HG03575 (cell line): ENCODE data around the gene GPC6.

Experiments
- ATAC-seq: cut with Tn5 transposase; IDR thresholded peaks from one replicate; pipeline ENCODE4 v1.9.1; 2021; ENCODE audit not compliant: unreplicated experiment, insufficient number of reproducible peaks, low FRiP score; ENCODE audit errors: extremely low read depth

GPC6 gene

GRCh38 chr13:93262729-93263345, 36.2 kb downstream of the GPC6 start:
- ATAC-seq: no peak

DNA sequence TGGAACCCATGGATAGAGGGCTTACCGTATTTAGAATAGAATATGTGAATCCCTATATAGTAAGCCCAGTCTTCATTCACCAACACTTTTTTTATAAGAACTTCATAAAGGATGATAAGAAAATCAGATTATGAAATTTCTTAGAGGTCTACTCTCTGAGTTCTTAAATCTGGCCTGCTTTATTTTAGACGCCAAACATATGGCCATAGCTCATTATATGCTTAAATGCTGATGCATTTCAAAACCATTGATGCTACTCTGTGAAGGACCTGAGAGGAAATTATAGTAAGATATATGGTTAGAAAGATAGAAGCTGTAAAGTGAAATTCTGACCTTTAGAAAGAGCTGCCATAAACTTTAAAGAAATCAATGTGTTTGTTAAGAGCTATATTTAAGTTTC, 38.3 kb downstream of the GPC6 start:
- ATAC-seq: no peak

GRCh38 chr13:93265800-93266199, 39.2 kb downstream of the GPC6 start:
- no peak for ATAC-seq

- ATAC-seq: no peak
Observed at GRCh38 chr13:93266681-93267080, 40.1 kb downstream of the GPC6 start.

- no peak for ATAC-seq
Observed at GRCh38 chr13:93268327-93269028, 41.9 kb downstream of the GPC6 start.

GRCh38 chr13:93270769-93271742, 44.4 kb downstream of the GPC6 start:
- no peak for ATAC-seq

DNA sequence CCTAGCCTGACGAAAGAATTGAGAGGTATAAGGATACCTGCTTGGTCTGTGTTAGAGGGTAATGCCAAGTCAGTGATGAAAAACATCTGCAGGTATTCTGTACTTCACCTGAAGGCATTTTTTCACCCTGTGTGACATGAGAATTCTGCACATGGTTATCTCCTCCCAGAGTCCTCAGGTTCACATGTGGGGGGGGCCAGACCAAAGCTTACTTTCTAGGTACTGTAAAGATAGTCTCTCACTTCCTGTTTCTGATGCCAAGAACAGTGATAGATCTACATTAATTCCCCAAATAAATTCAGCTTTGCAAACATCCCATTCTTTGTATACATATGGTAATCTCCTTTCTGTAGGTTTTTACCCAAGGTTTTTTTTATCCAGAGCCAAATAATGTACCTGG, 53.4 kb downstream of the GPC6 start:
- no peak for ATAC-seq

- ATAC-seq: no peak
Observed at GRCh38 chr13:93280688-93281087, 54.1 kb downstream of the GPC6 start.

DNA sequence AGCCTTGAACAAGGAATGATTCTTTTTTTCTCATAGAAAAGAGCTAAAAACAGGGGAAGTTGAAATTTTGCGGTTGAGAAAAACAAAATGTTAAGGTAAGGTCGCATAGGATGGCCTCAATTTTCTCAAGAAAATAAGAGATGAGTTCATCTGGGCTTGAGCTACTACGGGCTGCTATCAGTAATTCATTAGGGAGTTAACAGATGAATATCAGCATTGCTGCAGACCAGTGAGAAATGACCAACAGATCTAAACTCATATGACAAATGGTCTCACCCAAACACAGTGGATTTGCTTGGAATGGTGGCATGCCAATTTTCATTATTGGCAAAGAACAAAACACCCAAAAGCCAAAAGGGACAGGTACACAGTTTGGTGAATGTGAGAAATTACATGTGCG, 56.6 kb downstream of the GPC6 start:
- no peak for ATAC-seq

- no peak for ATAC-seq
Observed at GRCh38 chr13:93284064-93284463, 57.5 kb downstream of the GPC6 start.

DNA sequence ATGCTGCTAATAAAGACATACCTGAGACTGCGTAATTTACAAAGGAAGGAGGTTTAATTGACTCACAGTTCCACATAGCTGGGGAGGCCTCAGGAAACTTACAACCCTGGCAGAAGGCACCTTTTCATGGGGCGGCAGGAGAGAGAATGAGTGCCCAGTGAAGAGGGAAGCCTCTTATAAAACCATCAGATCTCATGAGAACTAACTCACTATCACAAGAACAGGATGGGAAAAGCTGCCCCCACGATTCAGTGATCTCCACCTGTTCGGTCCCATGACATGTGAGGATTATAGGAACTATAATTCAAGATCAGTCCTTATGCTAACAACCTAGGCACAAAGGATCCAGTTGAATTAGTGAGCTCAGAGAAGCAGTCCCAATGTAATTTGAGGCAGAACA, 59.4 kb downstream of the GPC6 start:
- no peak for ATAC-seq

- ATAC-seq: no peak
Observed at GRCh38 chr13:93289053-93289452, 62.4 kb downstream of the GPC6 start.

- no peak for ATAC-seq
Observed at GRCh38 chr13:93289842-93290241, 63.2 kb downstream of the GPC6 start.

GRCh38 chr13:93290503-93290902, 63.9 kb downstream of the GPC6 start:
- ATAC-seq: no peak

GRCh38 chr13:93292366-93292765, 65.8 kb downstream of the GPC6 start:
- ATAC-seq: no peak

- no peak for ATAC-seq
Observed at GRCh38 chr13:93293710-93294109, 67.1 kb downstream of the GPC6 start.

DNA sequence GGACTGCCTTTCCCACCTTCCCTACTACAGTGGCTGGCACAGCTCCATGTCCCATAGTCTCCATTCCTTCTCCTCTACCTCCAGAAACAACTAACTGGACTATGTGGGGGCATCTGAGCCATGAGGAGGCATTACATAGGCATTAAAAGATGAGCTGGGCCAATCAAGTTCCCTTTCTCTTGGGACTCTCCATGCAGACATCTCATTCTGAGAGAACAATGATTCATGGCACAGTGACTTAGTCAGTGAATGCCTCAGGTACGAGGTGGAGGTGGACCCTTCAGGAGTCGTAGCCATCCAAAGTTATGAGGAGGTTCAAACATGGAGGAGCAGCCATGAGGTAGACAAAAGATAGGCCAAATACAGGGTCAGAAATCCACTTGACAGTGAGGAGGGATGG, 70.0 kb downstream of the GPC6 start:
- no peak for ATAC-seq

- no peak for ATAC-seq
Observed at GRCh38 chr13:93298713-93299112, 72.1 kb downstream of the GPC6 start.

GRCh38 chr13:93304134-93304533, 77.5 kb downstream of the GPC6 start:
- no peak for ATAC-seq
